ENCODE measurements around the gene ADAMTS17.

ADAMTS17 gene

GRCh38 chr15:100098705-100099104, 243.1 kb downstream of the ADAMTS17 start:
- Mint-ChIP-seq H3K4me1 (peaks cover 19% of the 10 kb centered on the region), H3K27ac (no peak overlapping the region), H3K36me3 (ENCODE audit: low read depth) (no peaks in the 10 kb centered on the region), H3K9me3 (peaks cover 5% of the 10 kb centered on the region), H3K27me3 (ENCODE audit: low read depth) (peaks cover 12% of the 10 kb centered on the region), H3K4me3 (no peak overlapping the region)
- no peak for TF ChIP-seq CTCF (IDR thresholded peaks at IDR 0.05; ENCODE audit: unreplicated experiment in 3 of 3)

GRCh38 chr15:100097342-100098127, 244.2 kb downstream of the ADAMTS17 start:
- peaks cover 3% of the 10 kb centered on the region for H3K9me3 Mint-ChIP-seq
- no peaks in the 10 kb centered on the region for H3K36me3 Mint-ChIP-seq (ENCODE audit: low read depth)
- TF ChIP-seq CTCF (IDR thresholded peaks at IDR 0.05; ENCODE audit: unreplicated experiment in 3 of 3) = no peak
- no peak overlapping the region for H3K4me3 Mint-ChIP-seq
- H3K27ac Mint-ChIP-seq = no peak overlapping the region
- peaks cover 8% of the 10 kb centered on the region for H3K27me3 Mint-ChIP-seq (ENCODE audit: low read depth)
- H3K4me1 Mint-ChIP-seq = peaks cover 19% of the 10 kb centered on the region

GRCh38 chr15:100096700-100097099, 245.1 kb downstream of the ADAMTS17 start:
- no peak for TF ChIP-seq CTCF (IDR thresholded peaks at IDR 0.05; ENCODE audit: unreplicated experiment in 3 of 3)
- H3K4me3 Mint-ChIP-seq = no peak overlapping the region
- H3K27ac Mint-ChIP-seq = no peak overlapping the region

GRCh38 chr15:100096248-100096600, 245.6 kb downstream of the ADAMTS17 start:
- Mint-ChIP-seq H3K9me3 (peaks cover 3% of the 10 kb centered on the region), H3K4me1 (peaks cover 17% of the 10 kb centered on the region), H3K4me3 (no peak overlapping the region), H3K27ac (no peak overlapping the region), H3K27me3 (ENCODE audit: low read depth) (peaks cover 8% of the 10 kb centered on the region), H3K36me3 (ENCODE audit: low read depth) (no peaks in the 10 kb centered on the region)
- no peak for TF ChIP-seq CTCF (IDR thresholded peaks at IDR 0.05; ENCODE audit: unreplicated experiment in 3 of 3)

More at GRCh38 chr15:100096700-100097099, 245.1 kb downstream of the ADAMTS17 start:
- peaks cover 8% of the 10 kb centered on the region for H3K27me3 Mint-ChIP-seq (ENCODE audit: low read depth)
- peaks cover 19% of the 10 kb centered on the region for H3K4me1 Mint-ChIP-seq
- peaks cover 3% of the 10 kb centered on the region for H3K9me3 Mint-ChIP-seq
- H3K36me3 Mint-ChIP-seq (ENCODE audit: low read depth) = no peaks in the 10 kb centered on the region

- H3K4me1 Mint-ChIP-seq = peaks cover 12% of the 10 kb centered on the region
- TF ChIP-seq CTCF (IDR thresholded peaks at IDR 0.05; ENCODE audit: unreplicated experiment in 3 of 3) = no peak
- H3K4me3 Mint-ChIP-seq = no peak overlapping the region
- H3K36me3 Mint-ChIP-seq (ENCODE audit: low read depth) = no peaks in the 10 kb centered on the region
- peaks cover 8% of the 10 kb centered on the region for H3K27me3 Mint-ChIP-seq (ENCODE audit: low read depth)
- peaks cover 3% of the 10 kb centered on the region for H3K9me3 Mint-ChIP-seq
- H3K27ac Mint-ChIP-seq = no peak overlapping the region
These were observed 246.1 kb downstream of the ADAMTS17 start for GRCh38 chr15:100095541-100096247.

Measured in nephron (organoid).